Endometrial microvascular endothelial cells (primary cell): ENCODE measurements around the gene LSP1. TPM values are rescaled to one million over a fixed set of nuclear protein-coding genes. Genes with fewer than 3 reads are reported as not detected.

Source experiments
- in situ Hi-C: cut with HindIII; loops from 2 replicates; pipeline ENCODE4 v1.10.0; 2017; ENCODE audit warnings: low sequenced_read_pairs, low pct_unique_long_range_greater_than_20kb; ENCODE audit errors: inconsistent ontology term
- total RNA-seq: library from RNA; depleted of rRNA; stranded (reverse); fragments of >200 nt; gene quantifications from one replicate; pipeline ENCODE4 v1.2.3, GENCODE V29; 2015; ENCODE audit errors: inconsistent ontology term

Gene LSP1
- total RNA-seq, 1 donor from 2014 or later: not detected

DNA sequence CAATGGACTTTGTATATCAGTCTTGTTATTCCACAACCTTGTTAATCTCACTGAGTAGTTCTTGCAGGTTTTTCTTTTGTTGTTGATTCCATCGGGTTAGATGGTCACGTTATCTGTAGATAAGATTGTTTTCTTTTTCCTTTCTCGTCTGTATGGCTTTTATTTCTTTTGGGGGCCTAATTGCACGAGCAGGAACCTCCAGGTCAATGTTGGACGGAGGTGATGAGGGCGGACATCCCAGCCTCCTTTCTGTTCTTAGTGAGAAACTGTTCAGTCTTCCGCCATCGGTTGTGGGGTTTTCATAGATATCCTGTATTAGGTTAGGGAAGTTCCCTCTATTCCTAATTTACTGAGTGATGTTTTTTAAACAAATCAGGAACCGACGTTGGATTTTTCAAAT is 43.6 kb downstream of the LSP1 start:
- in situ Hi-C loops: no loop called here

GRCh38 chr11:1896923-1897322 is 44.0 kb downstream of the LSP1 start:
- in situ Hi-C loops: no loop called here

DNA sequence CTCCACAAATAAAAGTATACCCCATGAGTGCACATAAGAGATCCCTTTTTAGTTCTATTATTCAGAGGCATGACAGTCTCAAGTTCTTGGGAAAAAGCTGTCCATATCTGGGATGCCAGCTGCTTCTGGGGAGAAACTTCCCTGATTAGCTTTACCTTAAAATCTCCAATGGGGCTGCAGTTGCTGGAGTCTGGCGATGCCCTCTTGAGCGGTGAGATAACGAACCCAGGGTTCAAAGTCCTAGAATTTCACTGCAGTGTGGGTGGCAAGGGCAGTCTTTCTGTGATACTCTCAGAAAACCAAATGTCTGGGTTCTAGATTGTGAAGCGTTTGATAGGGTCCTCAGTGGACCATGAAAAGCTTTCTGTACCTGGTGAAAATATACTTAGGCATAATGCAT is 46.2 kb downstream of the LSP1 start:
- in situ Hi-C loops: no loop called here

- in situ Hi-C loops: no loop called here
Measured at GRCh38 chr11:1899686-1900085, 46.8 kb downstream of the LSP1 start.

DNA sequence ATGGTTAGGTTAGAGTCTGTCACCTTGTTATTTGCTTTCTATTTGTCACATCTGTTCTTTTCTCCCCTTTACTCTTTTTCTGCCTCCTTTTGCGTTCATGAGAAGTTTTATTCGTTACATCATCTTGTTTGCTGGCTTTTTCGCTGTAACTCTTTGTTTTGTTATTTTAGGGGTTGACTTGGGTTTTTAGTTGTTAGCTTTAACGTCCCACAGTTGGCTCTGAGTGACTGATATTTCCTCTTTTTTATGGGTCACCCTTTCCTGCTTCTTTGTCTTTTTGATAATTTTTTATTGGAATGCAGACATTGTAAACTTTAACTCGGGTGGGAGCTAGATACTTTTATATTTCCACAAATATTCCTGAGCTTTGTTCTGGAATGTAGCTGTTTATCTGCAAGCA is 53.3 kb downstream of the LSP1 start:
- in situ Hi-C loops: no loop called here

GRCh38 chr11:1906611-1907423 is 53.9 kb downstream of the LSP1 start:
- in situ Hi-C loops: no loop called here

GRCh38 chr11:1908618-1909017 is 55.7 kb downstream of the LSP1 start:
- in situ Hi-C loops: no loop called here

DNA sequence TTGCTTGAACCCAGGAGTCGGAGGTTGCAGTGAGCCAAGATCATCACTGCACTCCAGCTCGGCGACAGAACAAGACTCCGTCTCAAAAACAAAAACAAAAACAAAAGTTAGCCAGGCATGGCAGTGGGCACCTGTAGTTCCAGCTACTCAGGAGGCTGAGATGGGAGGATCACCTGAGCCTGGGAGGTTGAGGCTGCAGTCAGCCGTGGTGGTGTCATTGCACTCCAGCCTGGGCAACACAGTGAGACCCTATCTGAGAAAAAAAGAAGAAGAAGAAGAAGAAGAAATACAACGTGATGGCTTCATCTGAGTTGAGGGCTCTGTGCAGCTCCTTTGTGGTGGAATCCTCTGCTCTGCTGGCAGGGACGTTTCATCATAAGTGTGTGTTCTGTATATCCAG is 56.6 kb downstream of the LSP1 start:
- in situ Hi-C loops: no loop called here

DNA sequence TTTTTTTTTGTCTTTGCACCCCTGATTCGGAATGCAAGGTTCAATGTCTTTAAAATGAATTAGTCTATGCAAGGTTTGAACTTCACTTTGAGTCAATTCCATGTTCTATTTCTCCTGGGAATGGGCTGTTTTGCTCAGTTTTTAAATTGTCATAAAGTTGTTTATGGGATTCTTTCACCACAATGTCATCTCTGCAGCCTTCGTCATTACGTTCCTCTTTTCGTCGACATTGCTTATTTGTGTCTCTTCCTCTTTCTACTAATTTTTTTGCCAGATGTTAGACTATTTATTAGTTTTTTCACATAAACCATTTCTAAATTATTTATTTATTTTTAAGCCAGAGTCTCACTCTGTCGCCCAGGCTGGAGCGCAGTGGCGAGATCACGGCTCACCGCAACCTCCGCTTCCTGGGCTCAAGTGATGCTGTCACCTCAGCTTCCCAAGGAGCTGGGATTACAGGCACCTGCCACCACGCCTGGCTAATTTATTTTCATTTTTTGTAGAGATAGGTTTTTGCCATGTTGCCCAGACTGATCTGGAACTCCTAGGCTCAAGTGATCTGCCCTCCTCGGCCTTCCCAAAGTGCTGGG is 59.5 kb downstream of the LSP1 start:
- in situ Hi-C loops: no loop called here

DNA sequence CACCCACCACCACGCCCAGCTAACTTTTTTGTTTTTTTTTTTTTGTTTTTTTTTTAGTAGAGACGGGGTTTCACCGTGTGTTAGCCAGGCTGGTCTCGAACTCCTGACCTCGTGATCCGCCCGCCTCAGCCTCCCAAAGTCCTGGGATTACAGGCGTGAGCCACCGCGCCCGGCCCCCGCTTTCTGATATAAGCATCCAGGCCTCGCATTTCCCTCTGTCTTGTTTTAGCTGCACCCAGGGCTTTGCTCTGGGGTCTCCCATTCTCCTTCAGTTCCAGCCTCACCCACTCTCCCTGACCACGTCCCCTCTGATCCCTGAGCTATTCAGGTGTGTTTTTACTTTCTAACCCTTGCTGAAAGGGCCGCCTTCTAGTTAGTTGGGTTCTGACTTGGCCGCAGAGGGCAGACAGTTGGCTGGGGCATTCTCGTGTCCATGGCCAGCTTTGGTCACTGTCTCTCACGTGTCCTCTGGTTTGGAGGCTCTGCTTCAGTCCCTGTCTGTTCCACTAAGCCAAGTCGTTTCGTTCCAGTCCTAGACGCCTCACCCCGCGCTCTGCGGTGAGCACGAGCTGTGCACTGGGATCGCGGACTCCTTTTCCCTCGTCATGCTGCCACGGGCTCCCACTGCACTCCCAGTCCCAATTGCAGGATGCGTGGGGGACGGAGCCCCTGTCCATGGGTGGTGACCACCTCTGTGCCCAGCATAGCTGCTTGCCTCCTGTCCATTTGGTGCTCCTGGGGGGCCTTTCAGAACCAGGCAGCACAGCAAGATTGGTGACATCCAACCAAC is 60.6 kb downstream of the LSP1 start:
- in situ Hi-C loops: no loop called here

- in situ Hi-C loops: no loop called here
Measured at GRCh38 chr11:1915795-1916131, 62.9 kb downstream of the LSP1 start.

GRCh38 chr11:1916132-1916985 is 63.5 kb downstream of the LSP1 start:
- in situ Hi-C loops: no loop called here

DNA sequence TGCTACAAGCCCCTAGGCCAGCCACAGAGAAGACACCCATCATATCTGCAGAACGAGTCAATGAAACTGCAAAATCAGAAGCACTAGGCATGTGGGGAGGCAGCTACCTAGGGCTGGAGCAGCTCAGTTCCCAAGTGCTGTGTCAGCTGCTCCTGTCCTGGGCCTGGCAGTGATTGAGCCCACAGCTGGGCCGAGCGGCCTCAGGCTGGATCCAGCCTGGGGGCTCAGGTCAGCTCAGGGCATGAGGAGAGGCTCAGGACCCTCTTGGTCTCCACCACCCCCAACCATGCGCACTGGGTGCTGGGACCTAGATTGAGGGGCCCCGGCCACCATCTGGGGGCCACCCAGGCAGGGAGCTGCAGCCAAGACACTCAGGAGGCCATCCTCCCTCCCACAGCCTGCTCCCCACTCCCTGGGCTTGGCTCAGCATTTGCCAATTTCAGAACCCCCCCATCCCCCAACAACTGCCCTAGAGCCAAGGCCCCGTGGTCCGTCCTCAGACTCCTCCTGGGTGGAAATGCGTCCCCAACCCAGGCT is 64.2 kb downstream of the LSP1 start:
- in situ Hi-C loops: no loop called here

GRCh38 chr11:1917523-1918435 is 64.9 kb downstream of the LSP1 start:
- in situ Hi-C loops: no loop called here

- in situ Hi-C loops: no loop called here
Measured at GRCh38 chr11:1918436-1919315, 65.8 kb downstream of the LSP1 start.

- in situ Hi-C loops: no loop called here
Measured at GRCh38 chr11:1919391-1920127, 66.7 kb downstream of the LSP1 start, which contains the start of gene TNNT3. Gene TNNT3, plus strand, starts transcription at chr11:1919703. Its CDS starts 3,172 bp downstream, at chr11:1922875.
